OCI-LY1 (cell line): ENCODE data around the gene CRACDL.

Experiments
- H2AFZ ChIP-seq: fragments of 200-600 bp; sonication (generic), shearing (Covaris generic); 2 replicates; pipeline ENCODE4 v1.6.0; 2014; ENCODE audit warnings: antibody characterized with exemption, mild to moderate bottlenecking, low read length
- H3F3A ChIP-seq: fragments of 200-600 bp; sonication (generic), shearing (Covaris generic); 2 replicates; pipeline ENCODE4 v1.6.0; 2014; ENCODE audit warnings: mild to moderate bottlenecking, antibody characterized with exemption, low read length, moderate library complexity; ENCODE audit not compliant: insufficient read depth
- H3K27ac ChIP-seq: fragments of 200-600 bp; sonication (generic); 2 replicates; pipeline ENCODE4 v1.5.1; 2014; ENCODE audit warnings: low read length, mixed run types, mild to moderate bottlenecking, low read depth; ENCODE audit not compliant: poor library complexity, severe bottlenecking
- H3K27me3 ChIP-seq: fragments of 200-600 bp; sonication (generic); 2 replicates; pipeline ENCODE4 v1.6.0; 2014; ENCODE audit warnings: antibody characterized with exemption, mild to moderate bottlenecking, low read length, moderate library complexity; ENCODE audit not compliant: insufficient read depth
- H3K36me3 ChIP-seq: fragments of 200-600 bp; sonication (generic); 2 replicates; pipeline ENCODE4 v1.6.1; 2014; ENCODE audit warnings: mild to moderate bottlenecking, antibody characterized with exemption, low read length, moderate library complexity, mixed read lengths; ENCODE audit not compliant: insufficient read depth
- H3K4me1 ChIP-seq: fragments of 200-600 bp; sonication (generic); 2 replicates; pipeline ENCODE4 v1.5.1; 2014; ENCODE audit warnings: mild to moderate bottlenecking, low read length, moderate library complexity; ENCODE audit not compliant: insufficient read depth, severe bottlenecking
- H3K4me2 ChIP-seq: fragments of 200-600 bp; sonication (generic), shearing (Covaris generic); 2 replicates; pipeline ENCODE4 v1.6.1; 2014; ENCODE audit warnings: low read length
- H3K4me3 ChIP-seq: fragments of 200-600 bp; sonication (generic); 2 replicates; pipeline ENCODE4 v1.5.1; 2014; ENCODE audit warnings: low read length, low read depth, mild to moderate bottlenecking, mixed read lengths; ENCODE audit not compliant: poor library complexity, severe bottlenecking
- H3K79me2 ChIP-seq: fragments of 200-600 bp; shearing (Covaris generic); 2 replicates; pipeline ENCODE4 v1.6.1; 2016; ENCODE audit warnings: mixed run types, low read length, mixed read lengths; ENCODE audit not compliant: insufficient read depth
- H3K9ac ChIP-seq: fragments of 200-600 bp; sonication (generic), shearing (Covaris generic); 2 replicates; pipeline ENCODE4 v1.6.1; 2014; ENCODE audit warnings: mild to moderate bottlenecking, low read length, mixed read lengths
- H3K9me2 ChIP-seq: fragments of 200-600 bp; sonication (generic), shearing (Covaris generic); 2 replicates; pipeline ENCODE4 v1.6.1; 2014; ENCODE audit warnings: low read depth, mild to moderate bottlenecking, low read length, mixed read lengths
- H3K9me3 ChIP-seq: fragments of 200-600 bp; shearing (Covaris generic); 2 replicates; pipeline ENCODE4 v1.6.1; 2014; ENCODE audit warnings: low read length, mixed read lengths
- H4K20me1 ChIP-seq: fragments of 200-600 bp; sonication (generic), shearing (Covaris generic); 2 replicates; pipeline ENCODE4 v1.6.0; 2016; ENCODE audit warnings: mild to moderate bottlenecking, low read length; ENCODE audit not compliant: insufficient read depth
- CTCF ChIP-seq: fragments of 200-600 bp; sonication (generic), shearing (Covaris generic); IDR thresholded peaks from 2 replicates; pipeline ENCODE4 v1.5.1; 2017; ENCODE audit warnings: mild to moderate bottlenecking, antibody characterized with exemption, low read length, moderate library complexity, mixed read lengths
- EZH2 ChIP-seq: fragments of 200-600 bp; sonication (generic), shearing (Covaris generic); IDR thresholded peaks from 2 replicates; pipeline ENCODE4 v1.8.0; 2017; ENCODE audit warnings: borderline replicate concordance, mixed run types, mild to moderate bottlenecking, antibody characterized with exemption, low read length, moderate library complexity, mixed read lengths

CRACDL gene

DNA sequence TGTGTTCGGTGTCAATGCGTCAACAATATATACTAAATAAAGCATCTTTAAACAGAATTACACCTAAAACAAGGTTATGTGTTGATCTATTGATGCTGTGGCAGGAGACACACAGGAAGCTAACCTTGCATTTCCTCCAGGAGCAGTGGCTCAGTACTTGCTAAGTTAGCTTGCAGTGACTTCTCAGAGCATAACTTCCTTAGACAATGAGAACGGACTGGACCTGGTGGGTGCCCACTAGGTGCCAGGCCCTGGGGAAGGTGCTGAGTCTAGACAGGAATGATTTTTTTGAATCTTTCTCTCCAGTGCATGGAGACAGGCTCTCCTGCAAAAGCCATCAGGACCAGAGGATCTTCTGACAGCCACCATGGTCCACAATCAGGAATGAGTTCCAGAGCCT, 131.3 kb downstream of the CRACDL start:
- Histone ChIP-seq H4K20me1 (no peaks in the 10 kb centered on the region), H3K9me2 (no peaks in the 10 kb centered on the region), H3K4me1 (no peaks in the 10 kb centered on the region), H3K4me2 (no peak overlapping the region), H3F3A (no peaks in the 10 kb centered on the region), H3K27ac (no peak overlapping the region), H3K27me3 (no peaks in the 10 kb centered on the region), H2AFZ (no peak overlapping the region), H3K9ac (no peak overlapping the region), H3K79me2 (no peaks in the 10 kb centered on the region), H3K9me3 (no peaks in the 10 kb centered on the region), H3K36me3 (no peaks in the 10 kb centered on the region), H3K4me3 (no peak overlapping the region)
- TF ChIP-seq EZH2 = no peak
- TF ChIP-seq CTCF = no peak

DNA sequence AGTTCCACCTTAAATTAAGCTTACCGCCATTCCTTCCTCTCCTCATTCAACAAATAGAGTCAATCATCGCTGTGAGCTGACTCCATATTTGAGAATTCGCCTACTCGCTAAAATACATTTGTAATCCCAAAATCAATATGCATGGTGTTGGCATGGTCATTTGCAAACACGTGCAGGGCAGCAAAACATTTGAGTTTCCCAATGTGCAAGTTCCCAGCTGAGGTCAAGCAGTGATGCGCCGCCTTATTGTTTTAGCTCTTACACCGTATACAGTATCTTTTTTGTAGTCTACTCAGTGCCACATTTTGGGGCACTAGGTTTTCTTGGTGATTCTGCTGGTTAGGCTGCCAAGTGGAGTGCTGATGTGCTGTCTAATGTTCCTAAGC, 131.8 kb downstream of the CRACDL start:
- no peak overlapping the region for H2AFZ ChIP-seq
- H4K20me1 ChIP-seq = no peaks in the 10 kb centered on the region
- no peaks in the 10 kb centered on the region for H3K9me2 ChIP-seq
- H3K4me1 ChIP-seq = no peaks in the 10 kb centered on the region
- no peak overlapping the region for H3K4me3 ChIP-seq
- no peak overlapping the region for H3K9ac ChIP-seq
- H3K27ac ChIP-seq = no peak overlapping the region
- H3K9me3 ChIP-seq = no peaks in the 10 kb centered on the region
- no peaks in the 10 kb centered on the region for H3F3A ChIP-seq
- no peak overlapping the region for H3K4me2 ChIP-seq
- no peaks in the 10 kb centered on the region for H3K79me2 ChIP-seq
- TF ChIP-seq CTCF (no peak), EZH2 (no peak)
- no peaks in the 10 kb centered on the region for H3K36me3 ChIP-seq
- H3K27me3 ChIP-seq = no peaks in the 10 kb centered on the region

DNA sequence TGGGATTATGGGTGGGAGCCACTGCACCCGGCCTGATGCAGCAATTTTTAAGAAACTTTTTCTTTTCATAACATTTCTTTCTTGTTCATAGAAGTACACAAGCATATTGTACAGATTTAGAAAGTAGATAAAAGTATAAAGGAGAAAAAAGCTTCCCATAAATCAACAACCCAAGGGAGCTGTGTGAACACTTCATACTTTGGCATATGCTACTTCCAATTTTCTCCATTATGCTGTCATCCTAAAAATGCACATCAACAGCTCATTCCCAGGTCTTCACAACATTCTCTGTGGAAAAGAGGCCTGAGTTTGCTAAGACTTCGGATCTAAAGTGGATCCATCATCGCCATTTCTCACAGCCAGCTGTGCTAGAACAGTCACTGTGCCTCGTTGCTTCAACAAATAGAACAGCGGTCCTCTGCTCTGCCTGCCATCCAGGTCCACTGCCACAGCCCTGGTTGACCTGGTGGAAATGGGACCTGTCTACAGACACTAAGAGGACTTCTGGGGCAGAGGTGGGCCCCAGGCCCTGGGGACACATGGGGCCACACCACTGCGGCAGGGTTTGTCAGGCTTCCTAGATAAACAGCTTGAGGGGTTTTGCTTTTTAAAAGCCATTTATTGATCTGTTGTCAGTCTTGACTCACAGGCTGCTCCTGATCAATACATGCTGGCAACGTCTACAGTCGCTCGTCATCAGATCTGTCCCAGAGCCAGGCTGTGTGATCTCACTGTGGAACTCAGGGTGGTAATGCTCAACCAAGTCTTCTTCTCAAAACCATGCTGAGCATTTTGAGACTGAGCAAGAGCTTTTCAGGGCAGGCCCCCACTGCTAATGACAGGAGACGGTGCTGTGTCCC, 132.4 kb downstream of the CRACDL start:
- no peaks in the 10 kb centered on the region for H3F3A ChIP-seq
- H3K27ac ChIP-seq = no peak overlapping the region
- H3K36me3 ChIP-seq = no peaks in the 10 kb centered on the region
- no peaks in the 10 kb centered on the region for H3K9me3 ChIP-seq
- no peak overlapping the region for H3K4me3 ChIP-seq
- H3K9me2 ChIP-seq = no peaks in the 10 kb centered on the region
- H4K20me1 ChIP-seq = no peaks in the 10 kb centered on the region
- H3K79me2 ChIP-seq = no peaks in the 10 kb centered on the region
- TF ChIP-seq EZH2 = no peak
- TF ChIP-seq CTCF = no peak
- no peak overlapping the region for H3K9ac ChIP-seq
- H3K27me3 ChIP-seq = no peaks in the 10 kb centered on the region
- H2AFZ ChIP-seq = no peak overlapping the region
- no peak overlapping the region for H3K4me2 ChIP-seq
- H3K4me1 ChIP-seq = no peaks in the 10 kb centered on the region
